Type B pancreatic cell (in vitro differentiated cells): ENCODE results near the gene LRRC41. TPM values are rescaled to one million over a fixed set of nuclear protein-coding genes. Genes with fewer than 3 reads are reported as not detected.

Experiments
- DNase-seq: peaks from one replicate; pipeline ENCODE4 v3.0.0; 2021; ENCODE audit warnings: mixed read lengths; ENCODE audit not compliant: unreplicated experiment; ENCODE audit errors: extremely low spot score
- H3K27ac Mint-ChIP-seq: 2 replicates; pipeline ENCODE4 v1.8.0; 2021; ENCODE audit warnings: mild to moderate bottlenecking, mixed read lengths
- H3K27me3 Mint-ChIP-seq: 2 replicates; pipeline ENCODE4 v1.8.0; 2021; ENCODE audit warnings: mixed read lengths
- H3K36me3 Mint-ChIP-seq: 2 replicates; pipeline ENCODE4 v1.8.0; 2021; ENCODE audit warnings: mixed read lengths
- H3K4me1 Mint-ChIP-seq: one replicate; pipeline ENCODE4 v1.8.0; 2021; ENCODE audit warnings: mixed read lengths; ENCODE audit not compliant: unreplicated experiment
- H3K4me3 Mint-ChIP-seq: 2 replicates; pipeline ENCODE4 v1.8.0; 2021; ENCODE audit warnings: mild to moderate bottlenecking, mixed read lengths
- H3K9me3 Mint-ChIP-seq: 2 replicates; pipeline ENCODE4 v1.8.0; 2021; ENCODE audit warnings: mixed read lengths
- CTCF ChIP-seq: fragments of 200-600 bp; sonication (generic); conservative IDR thresholded peaks from 2 replicates; pipeline ENCODE4 v1.5.0; 2021; ENCODE audit warnings: antibody characterized with exemption, mild to moderate bottlenecking
- total RNA-seq: library from RNA; stranded (reverse); gene quantifications from 2 replicates; pipeline ENCODE4 v1.2.1, GENCODE V29; 2021; ENCODE audit warnings: low replicate concordance

Gene LRRC41
- total RNA-seq, 1 donor from 2014 or later = 89.9 TPM

DNA sequence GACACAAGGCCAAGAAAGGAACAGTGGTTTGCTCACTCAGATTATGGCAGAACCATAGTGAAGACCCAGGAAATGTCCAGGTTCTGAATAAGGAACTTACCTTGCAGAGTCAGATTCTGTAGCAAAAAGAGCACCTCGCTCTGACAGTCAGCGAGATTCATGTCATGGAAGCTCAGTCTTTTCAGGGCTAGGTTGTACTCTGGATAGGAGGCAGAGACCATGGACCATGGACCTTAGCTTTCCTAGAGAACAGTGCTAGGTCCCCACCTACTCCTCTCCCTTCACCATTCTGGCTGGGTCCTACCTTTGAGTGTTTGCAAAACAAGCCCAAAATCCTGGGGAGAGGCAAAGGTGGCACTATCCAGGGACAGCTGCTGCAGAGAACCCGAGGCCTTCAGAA is 23.3 kb downstream of the LRRC41 start:
- H3K36me3 Mint-ChIP-seq = peaks cover 49% of the 10 kb centered on the region
- H3K4me3 Mint-ChIP-seq = no peak overlapping the region

GRCh38 chr1:46278807-46279206 is 24.6 kb downstream of the LRRC41 start:
- Mint-ChIP-seq H3K36me3 (peaks cover 43% of the 10 kb centered on the region), H3K4me1 (no peaks in the 10 kb centered on the region), H3K4me3 (no peak overlapping the region), H3K27me3 (no peaks in the 10 kb centered on the region), H3K9me3 (no peaks in the 10 kb centered on the region), H3K27ac (no peak overlapping the region)
- DNase-seq = no peak
- TF ChIP-seq CTCF = no peak

More for the DNA sequence above, 23.3 kb downstream of the LRRC41 start:
- DNase-seq = no peak
- Mint-ChIP-seq H3K4me1 (no peaks in the 10 kb centered on the region), H3K9me3 (no peaks in the 10 kb centered on the region), H3K27ac (no peak overlapping the region), H3K27me3 (no peaks in the 10 kb centered on the region)
- no peak for TF ChIP-seq CTCF

GRCh38 chr1:46277658-46278373 is 25.6 kb downstream of the LRRC41 start:
- Mint-ChIP-seq H3K4me3 (no peak overlapping the region), H3K27me3 (no peaks in the 10 kb centered on the region), H3K27ac (no peak overlapping the region), H3K9me3 (no peaks in the 10 kb centered on the region), H3K4me1 (no peaks in the 10 kb centered on the region), H3K36me3 (peaks cover 39% of the 10 kb centered on the region)
- no peak for TF ChIP-seq CTCF
- DNase-seq = no peak

DNA sequence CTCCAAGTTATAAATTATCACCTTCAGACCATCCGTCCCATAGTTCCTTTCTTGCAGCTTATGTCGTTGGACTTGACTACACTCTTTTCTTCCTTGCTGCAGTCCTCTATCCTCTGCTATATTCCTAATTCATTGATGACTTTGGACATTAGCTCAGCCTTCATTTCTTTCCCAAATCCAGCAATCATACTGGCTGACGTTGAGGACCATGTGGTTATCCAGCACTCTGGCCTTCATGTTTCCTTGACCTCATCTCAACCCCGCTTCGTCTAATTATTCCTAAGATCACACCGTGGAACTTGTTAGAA is 28.4 kb downstream of the LRRC41 start:
- Mint-ChIP-seq H3K4me1 (no peaks in the 10 kb centered on the region), H3K4me3 (no peak overlapping the region), H3K27me3 (no peaks in the 10 kb centered on the region), H3K36me3 (peaks cover 36% of the 10 kb centered on the region), H3K9me3 (no peaks in the 10 kb centered on the region), H3K27ac (no peak overlapping the region)
- TF ChIP-seq CTCF = no peak
- DNase-seq = no peak

DNA sequence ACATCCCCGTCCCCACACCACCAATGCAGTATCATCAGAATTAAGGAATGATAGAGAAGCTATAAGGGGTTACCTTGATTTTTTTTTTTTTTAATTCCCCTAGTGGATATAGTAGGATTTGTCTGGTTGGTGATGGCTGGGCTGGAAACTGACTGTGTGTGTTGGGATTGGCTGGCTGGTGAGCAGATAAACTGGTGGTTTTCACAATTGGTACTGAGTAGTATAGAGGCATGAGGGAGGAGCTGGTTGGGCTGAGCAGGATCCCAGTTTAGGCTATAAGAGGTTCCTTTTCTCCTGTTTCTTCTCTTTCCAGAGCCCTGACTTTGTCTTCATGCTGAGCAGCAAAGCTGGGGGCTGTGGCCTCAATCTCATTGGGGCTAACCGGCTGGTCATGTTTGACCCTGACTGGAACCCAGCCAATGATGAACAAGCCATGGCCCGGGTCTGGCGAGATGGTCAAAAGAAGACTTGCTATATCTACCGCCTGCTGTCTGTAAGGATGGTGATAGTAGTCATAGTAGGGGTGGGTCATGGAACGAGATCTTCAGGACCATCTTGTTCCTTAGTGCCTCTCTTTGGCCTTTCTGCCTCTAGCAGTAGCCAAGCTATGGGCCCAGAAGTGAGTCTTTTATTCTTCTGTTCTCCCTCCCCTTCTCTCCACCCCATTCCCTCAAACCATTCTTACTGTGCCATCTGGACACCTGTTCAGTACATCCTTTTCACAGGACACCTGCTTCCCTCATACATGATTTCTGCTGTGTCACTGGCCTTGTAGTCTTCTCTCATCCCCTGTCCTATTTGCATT is 29.0 kb downstream of the LRRC41 start:
- peak; percentile 49 for TF ChIP-seq CTCF
- no peaks in the 10 kb centered on the region for H3K9me3 Mint-ChIP-seq
- no peaks in the 10 kb centered on the region for H3K27me3 Mint-ChIP-seq
- H3K4me3 Mint-ChIP-seq = no peak overlapping the region
- DNase-seq = no peak
- no peaks in the 10 kb centered on the region for H3K4me1 Mint-ChIP-seq
- H3K36me3 Mint-ChIP-seq = peaks cover 36% of the 10 kb centered on the region
- H3K27ac Mint-ChIP-seq = no peak overlapping the region
